RWPE1 (cell line): ENCODE measurements around the gene HECW1.
A peak's percentile ranks its signal among the peaks of the same experiment; 100 is the strongest.

Experiments used
- CTCF ChIA-PET: fragments of 350-600 bp; sonication (Branson Sonifier 250); formaldehyde crosslinking; extraction: SDS; loops from one replicate; lab custom pipeline; 2021; lab: Yijun Ruan, JAX
- POLR2A ChIA-PET: fragments of 400-600 bp; formaldehyde crosslinking; extraction: SDS; loops from one replicate; lab custom pipeline; 2020; ENCODE audit warnings: antibody characterized with exemption; ENCODE audit not compliant: low non-redundant PET; lab: Yijun Ruan, JAX
- DNase-seq: peaks from one replicate; pipeline ENCODE4 v3.0.0; 2012; ENCODE audit warnings: low spot score
- H3K27ac ChIP-seq: fragments of 450-650 bp; 2 replicates; pipeline ENCODE4 v1.5.1; 2017
- CTCF ChIP-seq: fragments of 450-650 bp; conservative IDR thresholded peaks from 2 replicates; pipeline ENCODE4 v1.5.1; 2017; ENCODE audit warnings: low read depth, mild to moderate bottlenecking

HECW1 gene

GRCh38 chr7:43540471-43540870 is 428.0 kb downstream of the HECW1 start:
- ChIA-PET POLR2A (no interaction called here), CTCF (no interaction called here)
- DNase-seq, result no peak
- H3K27ac ChIP-seq, result no peak overlapping the region
- no peak for TF ChIP-seq CTCF

- DNase-seq, result no peak
- CTCF ChIA-PET, result no interaction called here
- no peak overlapping the region for H3K27ac ChIP-seq
- no peak for TF ChIP-seq CTCF
- POLR2A ChIA-PET, result no interaction called here
Observed at GRCh38 chr7:43542716-43543115, 430.3 kb downstream of the HECW1 start.

- no peak overlapping the region for H3K27ac ChIP-seq
- no peak for DNase-seq
- TF ChIP-seq CTCF, result no peak
- CTCF ChIA-PET, result no interaction called here
- POLR2A ChIA-PET, result no interaction called here
Observed at GRCh38 chr7:43546231-43546630, 433.8 kb downstream of the HECW1 start.

- ChIA-PET POLR2A (no interaction called here), CTCF (no interaction called here)
- no peak overlapping the region for H3K27ac ChIP-seq
- TF ChIP-seq CTCF, result no peak
- no peak for DNase-seq
Observed at GRCh38 chr7:43550427-43550826, 438.0 kb downstream of the HECW1 start.

GRCh38 chr7:43552122-43552521 is 439.7 kb downstream of the HECW1 start:
- no peak overlapping the region for H3K27ac ChIP-seq
- DNase-seq, result no peak
- TF ChIP-seq CTCF, result no peak
- POLR2A ChIA-PET, result no interaction called here
- CTCF ChIA-PET, result no interaction called here

GRCh38 chr7:43553999-43554398 is 441.6 kb downstream of the HECW1 start:
- CTCF ChIA-PET, result interaction anchor here (0.5 to 0.7 kb wide), 3 partner anchors 121 to 944 kb away, joined by 3 read pairs; no protein-coding TSS in a partner anchor
- POLR2A ChIA-PET, result no interaction called here
- no peak overlapping the region for H3K27ac ChIP-seq
- TF ChIP-seq CTCF, result no peak
- DNase-seq, result peak; percentile 34
